A673 (cell line): Measurements from ENCODE around the gene NFATC4.

ENCODE experiments used
- EZH2 ChIP-seq: fragments of 200-600 bp; sonication (generic); IDR thresholded peaks from 2 replicates; pipeline ENCODE4 v1.6.1; 2017; ENCODE audit warnings: borderline replicate concordance, low read depth, mild to moderate bottlenecking, mixed read lengths, antibody characterized with exemption, low read length; ENCODE audit not compliant: poor library complexity, severe bottlenecking
- TF ChIP-seq, protein P1 (sequence below): fragments of 300-800, 200-600 bp; sonication (generic); conservative IDR thresholded peaks from 2 replicates; pipeline ENCODE4 v1.5.1; 2017; ENCODE audit warnings: low read depth, mild to moderate bottlenecking, antibody characterized with exemption, low read length, moderate library complexity, mixed read lengths

DNA sequence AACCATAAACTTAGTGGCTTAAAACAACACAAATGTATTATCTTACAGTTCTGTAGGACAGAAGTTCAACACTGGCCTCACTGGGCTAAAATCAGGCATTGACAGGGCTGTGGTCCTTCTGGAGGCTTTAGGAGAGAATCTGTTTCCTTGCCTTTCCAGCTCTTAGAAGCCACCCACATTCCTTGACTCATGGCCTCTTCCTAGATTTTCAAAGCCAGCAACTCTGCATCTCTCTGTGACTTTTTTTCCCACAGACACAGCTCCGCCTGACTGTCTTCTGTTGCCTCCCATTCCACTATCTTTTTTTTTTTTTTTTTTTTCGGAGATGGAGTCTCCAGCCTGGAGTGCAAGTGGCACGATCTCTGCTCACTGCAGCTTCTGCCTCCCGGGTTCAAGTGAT is 11.8 kb upstream of the NFATC4 start:
- TF ChIP-seq, protein P1, sequence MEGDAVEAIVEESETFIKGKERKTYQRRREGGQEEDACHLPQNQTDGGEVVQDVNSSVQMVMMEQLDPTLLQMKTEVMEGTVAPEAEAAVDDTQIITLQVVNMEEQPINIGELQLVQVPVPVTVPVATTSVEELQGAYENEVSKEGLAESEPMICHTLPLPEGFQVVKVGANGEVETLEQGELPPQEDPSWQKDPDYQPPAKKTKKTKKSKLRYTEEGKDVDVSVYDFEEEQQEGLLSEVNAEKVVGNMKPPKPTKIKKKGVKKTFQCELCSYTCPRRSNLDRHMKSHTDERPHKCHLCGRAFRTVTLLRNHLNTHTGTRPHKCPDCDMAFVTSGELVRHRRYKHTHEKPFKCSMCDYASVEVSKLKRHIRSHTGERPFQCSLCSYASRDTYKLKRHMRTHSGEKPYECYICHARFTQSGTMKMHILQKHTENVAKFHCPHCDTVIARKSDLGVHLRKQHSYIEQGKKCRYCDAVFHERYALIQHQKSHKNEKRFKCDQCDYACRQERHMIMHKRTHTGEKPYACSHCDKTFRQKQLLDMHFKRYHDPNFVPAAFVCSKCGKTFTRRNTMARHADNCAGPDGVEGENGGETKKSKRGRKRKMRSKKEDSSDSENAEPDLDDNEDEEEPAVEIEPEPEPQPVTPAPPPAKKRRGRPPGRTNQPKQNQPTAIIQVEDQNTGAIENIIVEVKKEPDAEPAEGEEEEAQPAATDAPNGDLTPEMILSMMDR: no peak
- no peak for TF ChIP-seq EZH2
